ENCODE measurements around the gene MSRB3.

MSRB3 gene

DNA sequence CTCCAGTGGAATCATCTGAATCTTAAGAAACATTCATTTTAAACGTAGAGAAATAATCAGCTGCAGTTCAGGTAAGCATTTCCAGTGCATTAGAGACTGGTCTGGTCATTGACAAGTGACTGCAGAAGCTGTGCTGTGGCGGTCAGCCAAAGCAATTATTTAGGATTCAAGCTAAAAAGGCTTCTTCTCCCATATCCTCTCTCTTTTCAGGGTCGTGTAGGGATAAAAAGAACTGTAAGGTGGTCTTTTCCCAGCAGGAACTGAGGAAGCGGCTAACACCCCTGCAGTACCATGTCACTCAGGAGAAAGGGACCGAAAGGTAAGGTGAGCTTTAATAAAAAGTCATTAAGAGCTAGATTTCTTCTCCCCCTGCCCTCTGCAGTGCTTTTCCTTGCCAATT lies 48.1 kb downstream of the MSRB3 start:
- no peak for DNase-seq (ENCODE audit: low spot score)

GRCh38 chr12:65327207-65328076 lies 49.0 kb downstream of the MSRB3 start:
- DNase-seq (ENCODE audit: low spot score), result no peak

GRCh38 chr12:65329721-65330120 lies 51.2 kb downstream of the MSRB3 start:
- DNase-seq (ENCODE audit: low spot score), result no peak

DNA sequence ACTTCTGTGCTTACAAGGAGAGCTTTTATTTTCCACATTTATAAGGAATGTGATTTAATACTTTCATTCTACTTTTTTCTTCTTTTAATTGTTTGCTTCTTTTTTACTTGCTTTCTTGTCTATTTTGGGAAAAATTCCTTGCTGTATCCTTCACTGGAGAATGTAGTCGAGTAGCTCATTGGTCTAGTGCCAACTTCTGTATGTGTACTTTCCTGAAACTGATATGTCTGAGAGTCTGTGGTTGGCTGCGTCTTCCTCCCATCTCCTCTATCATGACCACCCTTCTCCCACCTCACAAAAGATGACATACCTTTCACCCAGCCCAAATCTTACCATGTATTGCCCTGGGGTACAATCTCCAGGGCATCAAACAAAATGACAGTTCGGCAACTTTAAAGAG lies 51.8 kb downstream of the MSRB3 start:
- DNase-seq (ENCODE audit: low spot score), result no peak

DNA sequence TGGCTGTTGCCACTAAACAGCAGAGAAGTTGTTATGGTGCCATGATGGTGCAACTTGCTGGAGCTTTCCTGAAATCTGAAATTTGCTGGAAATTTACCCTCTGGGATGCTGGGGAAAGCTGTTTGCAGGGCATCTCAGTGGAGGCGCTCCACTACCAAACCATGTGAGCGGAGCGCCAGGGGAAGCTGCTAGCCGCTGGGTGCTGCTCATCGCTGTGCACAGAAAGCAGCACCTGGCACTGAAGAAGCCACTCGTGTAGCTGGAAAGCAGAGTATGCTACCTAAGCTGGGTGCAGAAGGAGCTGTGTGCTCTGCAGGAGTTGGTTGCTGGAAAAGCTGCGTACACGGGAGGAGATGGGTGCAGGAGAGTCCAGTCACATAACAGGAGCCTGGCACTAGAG lies 53.0 kb downstream of the MSRB3 start:
- no peak for DNase-seq (ENCODE audit: low spot score)

- DNase-seq (ENCODE audit: low spot score), result no peak
Measured at GRCh38 chr12:65333649-65334048, 55.2 kb downstream of the MSRB3 start.

GRCh38 chr12:65334521-65334920 lies 56.0 kb downstream of the MSRB3 start:
- DNase-seq (ENCODE audit: low spot score), result no peak

GRCh38 chr12:65335021-65335714 lies 56.7 kb downstream of the MSRB3 start:
- DNase-seq (ENCODE audit: low spot score), result no peak

GRCh38 chr12:65335981-65336380 lies 57.5 kb downstream of the MSRB3 start:
- DNase-seq (ENCODE audit: low spot score), result no peak

DNA sequence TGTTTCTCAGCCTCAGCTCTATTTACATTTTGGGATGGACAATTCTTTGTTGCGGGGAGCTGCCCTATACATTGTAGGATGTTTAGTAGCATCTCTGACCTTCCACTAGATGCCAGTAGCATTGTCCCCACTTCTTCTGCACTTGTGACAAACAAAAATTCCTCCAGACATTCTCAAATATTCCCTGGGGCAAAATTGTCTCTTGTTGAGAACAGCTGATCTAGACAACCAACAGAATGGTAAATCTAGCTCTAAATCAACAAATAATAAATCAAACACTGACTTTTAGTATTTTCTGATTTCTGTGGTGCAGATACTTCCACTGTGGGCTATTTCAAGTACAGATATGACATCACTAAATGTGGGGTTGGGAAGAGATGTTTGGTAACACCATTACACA lies 60.7 kb downstream of the MSRB3 start:
- no peak for DNase-seq (ENCODE audit: low spot score)

DNA sequence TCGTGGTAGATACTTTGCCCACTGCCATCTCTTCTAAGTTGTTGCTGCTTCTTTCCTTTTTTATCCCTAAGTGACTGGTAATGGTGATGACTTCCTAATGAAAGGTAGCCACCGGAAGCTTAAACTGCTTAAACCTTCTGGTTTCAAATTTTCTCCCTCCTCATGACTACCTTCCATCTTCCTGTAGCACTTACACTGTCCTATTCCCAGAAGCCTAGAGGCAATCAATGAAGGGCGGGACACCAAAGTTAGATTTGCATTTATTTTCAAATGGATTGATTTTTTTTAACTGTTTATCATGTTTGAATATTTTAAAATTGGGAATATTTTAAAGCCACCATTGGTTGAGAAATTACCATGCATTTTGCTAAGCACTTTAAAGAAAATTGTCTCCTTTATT lies 64.7 kb downstream of the MSRB3 start:
- DNase-seq (ENCODE audit: low spot score), result no peak

DNA sequence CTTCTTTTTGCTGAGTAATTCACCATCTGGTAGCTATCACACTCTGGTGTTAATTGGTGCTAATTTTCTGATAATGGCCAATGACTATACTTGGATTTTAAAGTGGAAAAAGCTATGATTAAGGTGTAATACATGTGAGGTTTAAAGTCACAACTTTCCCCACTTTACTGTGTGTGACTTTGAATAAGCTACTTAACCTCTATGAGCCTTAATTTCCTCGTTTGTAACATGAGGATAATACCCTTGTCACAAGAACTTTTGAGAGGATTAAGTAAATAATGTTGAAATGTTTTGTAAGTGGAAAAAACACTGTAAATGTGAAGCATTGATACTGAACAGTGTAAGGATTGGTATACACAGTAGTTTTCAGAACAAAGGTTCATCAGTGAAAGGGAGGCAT lies 65.3 kb downstream of the MSRB3 start:
- no peak for DNase-seq (ENCODE audit: low spot score)

- no peak for DNase-seq (ENCODE audit: low spot score)
Measured at GRCh38 chr12:65355461-65355860, 77.0 kb downstream of the MSRB3 start.

- DNase-seq (ENCODE audit: low spot score), result no peak
Measured at GRCh38 chr12:65362234-65363031, 84.0 kb downstream of the MSRB3 start.

- no peak for DNase-seq (ENCODE audit: low spot score)
Measured at GRCh38 chr12:65364046-65364445, 85.6 kb downstream of the MSRB3 start.

DNA sequence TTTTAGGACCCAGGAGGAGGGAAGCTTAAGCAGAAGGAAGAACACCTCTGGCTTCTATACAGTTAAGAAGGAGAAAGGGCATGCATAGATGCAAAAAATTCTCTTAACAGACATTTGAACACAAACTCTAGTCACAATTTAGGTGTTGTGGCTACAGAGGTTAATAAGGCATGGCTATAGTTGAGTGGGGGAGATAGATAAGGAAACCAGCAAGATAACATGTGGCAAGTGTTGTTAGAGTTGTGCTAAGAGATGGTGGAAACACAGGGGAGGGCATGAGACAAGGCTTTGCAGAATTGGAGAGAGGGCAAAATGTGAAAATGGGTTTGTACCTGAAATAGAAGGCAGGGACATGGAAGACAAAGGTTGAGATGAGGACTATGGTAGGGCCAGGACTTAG lies 88.9 kb downstream of the MSRB3 start:
- DNase-seq (ENCODE audit: low spot score), result no peak

GRCh38 chr12:65368055-65368454 lies 89.6 kb downstream of the MSRB3 start:
- DNase-seq (ENCODE audit: low spot score), result no peak

- DNase-seq (ENCODE audit: low spot score), result no peak
Measured at GRCh38 chr12:65372574-65372973, 94.1 kb downstream of the MSRB3 start.

DNA sequence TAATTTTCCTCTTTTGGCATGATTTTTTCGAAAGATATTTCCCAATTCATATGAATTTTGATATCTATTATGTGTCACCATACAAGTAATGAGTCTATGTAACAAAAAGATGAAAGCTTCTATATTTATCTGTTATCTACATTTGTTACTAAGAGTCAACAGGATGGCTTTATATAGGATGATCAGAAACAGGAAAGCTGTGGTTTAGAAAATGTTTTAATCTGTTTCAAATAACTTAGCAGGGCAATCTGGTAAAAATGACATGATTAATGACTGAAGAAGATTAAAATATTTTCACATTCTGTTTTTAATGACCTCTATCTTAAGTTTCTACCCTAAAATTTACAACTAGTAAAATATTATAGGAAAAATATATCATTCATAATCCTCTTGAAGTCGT lies 105.8 kb downstream of the MSRB3 start:
- no peak for DNase-seq (ENCODE audit: low spot score)

DNA sequence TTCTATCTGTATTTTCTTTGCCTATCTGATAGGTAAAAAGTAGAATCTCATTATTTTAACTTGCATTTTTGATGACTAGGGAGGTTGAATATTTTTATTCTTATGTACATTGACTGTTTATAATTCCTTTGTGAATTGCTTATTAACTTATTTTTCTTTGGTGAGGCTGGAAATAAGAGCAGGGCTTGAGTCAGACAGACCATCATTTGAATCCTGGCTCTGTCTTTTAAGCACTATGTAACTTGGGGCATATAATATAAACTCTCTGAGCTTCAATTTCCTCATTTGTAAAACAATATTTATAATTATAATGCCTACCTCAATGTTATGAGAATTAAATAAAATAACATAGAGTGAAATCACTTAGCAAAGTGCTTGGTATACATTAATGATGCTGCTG lies 108.9 kb downstream of the MSRB3 start:
- DNase-seq (ENCODE audit: low spot score), result no peak

DNA sequence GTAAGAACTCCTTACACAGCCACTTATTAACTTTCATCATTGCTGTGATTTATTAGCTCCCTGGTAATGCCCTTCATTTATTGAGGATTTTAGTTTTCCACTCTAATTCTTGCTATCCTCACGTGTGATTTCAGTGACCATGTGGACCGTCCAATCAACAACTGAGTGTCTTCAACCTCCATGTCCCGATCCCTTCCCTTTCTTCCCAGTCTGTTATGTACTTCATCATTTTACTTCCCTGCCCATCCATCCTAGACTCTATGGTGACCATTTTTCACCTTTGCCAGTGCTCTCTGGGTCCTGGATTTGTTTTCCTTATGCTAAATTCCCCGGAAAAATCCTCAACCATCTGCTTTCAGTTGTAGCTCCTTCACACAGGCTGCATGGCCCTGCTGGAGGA lies 111.0 kb downstream of the MSRB3 start:
- DNase-seq (ENCODE audit: low spot score), result no peak

DNA sequence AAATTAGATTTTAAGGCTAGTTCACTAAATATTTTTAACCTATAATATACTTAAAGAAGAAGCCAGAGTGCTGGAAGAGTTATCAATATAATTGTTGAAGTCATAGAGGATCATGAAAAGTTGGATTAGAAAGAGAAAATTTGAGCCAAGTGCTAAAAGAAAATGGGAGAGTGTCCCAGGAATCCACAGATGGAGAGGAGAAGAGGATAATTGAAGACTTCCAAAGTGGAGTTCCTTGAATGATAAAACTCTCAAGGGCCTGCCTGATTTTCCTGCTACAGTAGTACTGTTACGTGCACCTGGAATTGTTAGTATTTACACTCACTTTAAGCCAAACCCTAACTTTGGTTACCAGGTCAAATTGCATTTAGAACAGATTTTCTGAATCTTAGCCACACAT lies 113.2 kb downstream of the MSRB3 start:
- DNase-seq (ENCODE audit: low spot score), result no peak

GRCh38 chr12:65392491-65392890 lies 114.0 kb downstream of the MSRB3 start:
- DNase-seq (ENCODE audit: low spot score), result no peak
